Thyroid gland (tissue), 4 donors: Measurements from ENCODE around the gene VPS8.

ENCODE experiments used
- POLR2A ChIP-seq, 2 donors: fragments of 450-650 bp; IDR thresholded peaks; one replicate each; pipeline ENCODE4 v1.6.1; 2017; ENCODE audit warnings: antibody characterized with exemption in 2 of 2, mild to moderate bottlenecking in 2 of 2, moderate library complexity in 1 of 2
- TF ChIP-seq, protein P1 (sequence below), 6 experiments: fragments of 200-600 bp in 3 of 6; fragments of 450-650 bp in 3 of 6; sonication (generic) in 3 of 6; IDR thresholded peaks; one replicate each; pipeline ENCODE4 v1.5.1; 2016 to 2019; ENCODE audit warnings: antibody characterized with exemption in 6 of 6, mild to moderate bottlenecking in 2 of 6, inconsistent platforms in 1 of 6, moderate library complexity in 1 of 6

DNA sequence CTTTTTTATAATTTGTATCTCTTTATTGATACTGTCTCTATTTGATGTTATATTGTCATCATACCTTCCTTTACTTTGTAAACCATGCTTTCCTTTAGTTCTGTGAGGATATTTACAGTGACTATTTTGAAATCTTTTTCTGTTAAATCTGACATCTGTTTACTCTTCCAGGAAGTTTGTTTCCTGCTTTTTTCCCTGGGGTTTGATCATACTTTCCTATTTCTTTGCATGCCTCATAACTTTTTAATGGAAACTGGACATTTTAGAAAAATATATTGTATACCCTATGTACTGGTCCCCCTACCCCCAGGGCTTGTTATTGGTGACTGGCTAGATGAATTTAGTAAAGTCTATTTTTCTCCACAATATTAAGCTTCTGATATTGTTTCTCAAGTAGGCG lies 225.8 kb downstream of the VPS8 start:
- TF ChIP-seq, protein P1, sequence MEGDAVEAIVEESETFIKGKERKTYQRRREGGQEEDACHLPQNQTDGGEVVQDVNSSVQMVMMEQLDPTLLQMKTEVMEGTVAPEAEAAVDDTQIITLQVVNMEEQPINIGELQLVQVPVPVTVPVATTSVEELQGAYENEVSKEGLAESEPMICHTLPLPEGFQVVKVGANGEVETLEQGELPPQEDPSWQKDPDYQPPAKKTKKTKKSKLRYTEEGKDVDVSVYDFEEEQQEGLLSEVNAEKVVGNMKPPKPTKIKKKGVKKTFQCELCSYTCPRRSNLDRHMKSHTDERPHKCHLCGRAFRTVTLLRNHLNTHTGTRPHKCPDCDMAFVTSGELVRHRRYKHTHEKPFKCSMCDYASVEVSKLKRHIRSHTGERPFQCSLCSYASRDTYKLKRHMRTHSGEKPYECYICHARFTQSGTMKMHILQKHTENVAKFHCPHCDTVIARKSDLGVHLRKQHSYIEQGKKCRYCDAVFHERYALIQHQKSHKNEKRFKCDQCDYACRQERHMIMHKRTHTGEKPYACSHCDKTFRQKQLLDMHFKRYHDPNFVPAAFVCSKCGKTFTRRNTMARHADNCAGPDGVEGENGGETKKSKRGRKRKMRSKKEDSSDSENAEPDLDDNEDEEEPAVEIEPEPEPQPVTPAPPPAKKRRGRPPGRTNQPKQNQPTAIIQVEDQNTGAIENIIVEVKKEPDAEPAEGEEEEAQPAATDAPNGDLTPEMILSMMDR (IDR thresholded peaks at IDR 0.05): no peak
- TF ChIP-seq POLR2A (IDR thresholded peaks at IDR 0.05): no peak
